ENCODE data around the gene TENM3.
"Not testable (repeated sequence)": the region's sequence is repeated elsewhere in the genome, so short reads cannot be mapped to it uniquely, and the experiment has no call there.

TENM3 gene

DNA sequence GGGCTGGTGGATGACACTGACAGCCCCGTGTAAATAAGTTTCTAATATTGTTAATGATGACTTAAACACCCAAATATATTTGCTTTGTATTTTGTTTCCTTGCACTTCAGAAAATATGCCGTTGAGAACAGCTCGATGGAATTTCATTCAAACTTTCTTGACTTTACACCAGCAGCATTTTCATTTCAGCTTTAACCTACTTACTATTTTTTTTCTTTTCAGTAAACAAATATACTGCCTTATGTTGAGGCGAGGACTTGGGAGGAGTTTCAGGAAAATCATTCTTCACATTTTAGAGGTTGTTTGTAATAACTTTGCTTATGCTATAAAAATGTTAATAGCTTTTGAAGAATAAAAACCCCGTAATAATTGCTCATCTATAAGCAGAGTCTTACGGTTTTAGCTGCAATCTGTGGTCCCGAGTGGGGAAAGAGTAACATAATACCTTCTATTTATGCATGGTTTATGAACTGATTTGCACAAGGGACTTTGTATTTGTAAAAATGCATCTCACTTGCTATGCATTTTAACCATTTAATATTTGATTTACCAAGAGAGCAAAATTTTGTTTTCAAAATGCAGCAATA lies 14.1 kb upstream of the TENM3 start:
- no peak for DNase-seq (ENCODE audit: low read depth)

DNA sequence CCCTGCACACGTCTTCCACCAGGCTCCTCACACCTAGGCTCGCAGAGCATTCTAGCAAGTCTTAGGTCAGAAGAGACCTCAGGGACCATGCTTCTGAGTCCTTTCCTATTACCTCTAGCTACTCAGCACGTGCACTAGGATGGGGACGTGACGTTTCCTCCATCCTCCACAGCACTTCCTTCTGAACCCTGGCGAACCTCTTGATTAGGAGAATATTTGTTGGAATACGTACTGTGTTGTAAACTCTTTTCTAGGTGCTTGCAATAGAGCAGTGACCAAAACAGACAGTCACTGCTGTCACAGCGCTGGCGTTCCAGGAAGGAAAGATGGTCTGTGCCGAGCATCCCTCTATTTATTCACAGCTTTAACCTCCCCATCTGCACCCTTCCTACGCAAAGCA lies 12.9 kb upstream of the TENM3 start:
- DNase-seq (ENCODE audit: low read depth): no peak

DNA sequence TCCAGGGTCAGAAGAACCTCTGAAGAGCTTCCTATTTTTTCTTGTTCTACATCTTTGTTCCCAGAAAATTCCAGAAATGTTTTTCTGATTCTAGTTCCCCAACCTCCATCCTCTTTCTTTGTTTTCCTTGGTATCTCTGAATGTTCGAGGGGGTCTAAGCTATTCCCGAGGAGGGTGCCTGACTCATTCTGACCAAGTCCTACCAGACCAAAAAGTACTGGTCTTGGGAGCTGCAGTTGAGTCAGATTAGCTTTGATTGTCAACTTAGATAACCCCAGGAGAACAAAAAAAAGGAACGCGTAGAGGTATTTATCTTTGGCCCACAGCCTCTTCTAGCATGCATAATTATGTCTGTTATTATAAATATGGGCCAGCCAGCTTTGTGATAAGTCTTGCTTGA lies 12.1 kb upstream of the TENM3 start:
- no peak for DNase-seq (ENCODE audit: low read depth)

DNA sequence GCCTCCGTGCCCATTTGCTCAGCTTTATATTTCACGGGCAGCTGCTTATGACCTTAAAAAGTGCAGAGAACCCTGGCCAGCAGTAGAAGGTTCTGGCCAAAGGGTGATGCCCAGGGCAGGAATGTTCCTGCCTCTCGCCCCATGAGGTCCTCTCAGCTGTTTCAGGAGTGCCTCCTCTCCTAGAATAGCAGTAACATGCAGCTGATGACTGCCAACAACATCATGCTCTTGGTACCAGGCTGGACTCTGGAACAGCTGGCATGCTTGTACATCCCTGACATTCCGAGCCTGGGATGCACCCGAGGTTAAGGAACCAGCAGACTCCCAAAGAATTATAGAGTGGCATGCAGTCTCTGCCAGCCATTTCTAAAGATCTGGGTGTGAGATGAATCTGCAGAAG lies 11.7 kb upstream of the TENM3 start:
- no peak for DNase-seq (ENCODE audit: low read depth)

DNA sequence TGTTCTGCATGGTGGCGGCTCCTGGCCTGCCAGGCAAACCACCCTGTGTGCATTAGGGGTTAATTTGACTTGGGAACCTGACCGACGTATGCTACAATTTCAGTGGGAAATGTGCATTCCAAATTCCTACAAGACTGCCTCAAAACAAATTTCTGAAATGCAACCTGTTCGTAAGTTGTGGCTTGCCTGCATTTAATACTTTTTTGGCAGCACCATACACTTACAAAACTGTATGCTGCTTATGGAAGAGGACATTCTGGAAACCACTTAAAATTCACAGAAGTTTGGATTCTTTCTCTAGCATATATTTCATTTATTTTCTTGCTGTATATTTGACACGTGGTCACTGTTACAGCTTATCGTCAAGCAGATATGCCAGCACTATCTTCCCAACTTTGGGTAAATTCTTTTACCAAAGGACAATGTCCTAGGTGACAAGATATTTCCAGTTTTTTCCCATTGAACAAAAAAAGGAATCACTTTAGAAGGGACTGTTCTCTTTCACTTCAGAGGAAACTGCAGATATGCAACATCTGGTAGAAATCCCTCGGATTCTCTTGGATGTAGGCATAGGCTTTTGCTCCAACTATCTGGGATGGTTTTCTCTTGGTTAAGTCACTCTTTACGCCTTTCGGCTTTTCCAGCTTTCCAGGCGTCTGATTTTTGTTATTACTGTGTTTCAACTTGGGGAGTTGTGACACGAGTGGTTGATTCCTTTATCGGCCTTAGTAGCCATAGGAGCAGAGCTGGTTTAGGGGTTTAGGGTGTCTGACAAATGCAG lies 9.7 kb upstream of the TENM3 start:
- DNase-seq (ENCODE audit: low read depth): no peak

DNA sequence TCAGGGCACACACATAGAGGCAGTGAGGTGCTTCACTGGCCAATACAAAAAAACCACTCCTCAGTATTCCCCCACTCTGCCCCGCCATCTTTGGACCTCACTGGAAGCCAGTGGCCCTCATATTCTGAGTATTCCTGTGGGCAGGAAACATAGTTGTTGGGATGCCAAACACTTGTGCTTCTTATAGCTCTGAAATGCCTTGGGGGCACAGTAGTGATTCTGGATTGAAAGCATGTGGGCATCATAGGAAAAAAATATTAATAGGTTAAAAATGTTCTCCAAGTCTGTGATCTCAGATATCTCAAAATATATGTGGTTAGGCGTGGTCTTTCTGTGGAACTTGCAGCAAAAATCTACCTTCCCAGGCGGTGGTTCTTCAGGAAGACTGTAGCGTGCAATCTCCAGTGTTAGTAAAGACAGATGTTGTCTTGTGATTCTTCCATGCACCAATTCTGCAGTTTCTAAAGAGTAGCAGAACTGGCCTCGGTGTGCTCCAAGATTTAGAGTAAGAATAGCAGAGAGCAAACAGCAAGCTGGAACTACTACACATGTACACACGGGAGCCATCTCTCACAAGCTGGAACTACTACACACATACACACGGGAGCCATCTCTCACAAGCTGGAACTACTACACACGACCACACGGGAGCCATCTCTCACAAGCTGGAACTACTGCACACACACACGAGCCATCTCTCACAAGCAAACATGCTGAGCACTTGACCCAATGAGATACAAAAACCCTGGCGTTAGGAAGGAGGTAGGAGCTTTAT lies 8.0 kb upstream of the TENM3 start:
- DNase-seq (ENCODE audit: low read depth): no peak

DNA sequence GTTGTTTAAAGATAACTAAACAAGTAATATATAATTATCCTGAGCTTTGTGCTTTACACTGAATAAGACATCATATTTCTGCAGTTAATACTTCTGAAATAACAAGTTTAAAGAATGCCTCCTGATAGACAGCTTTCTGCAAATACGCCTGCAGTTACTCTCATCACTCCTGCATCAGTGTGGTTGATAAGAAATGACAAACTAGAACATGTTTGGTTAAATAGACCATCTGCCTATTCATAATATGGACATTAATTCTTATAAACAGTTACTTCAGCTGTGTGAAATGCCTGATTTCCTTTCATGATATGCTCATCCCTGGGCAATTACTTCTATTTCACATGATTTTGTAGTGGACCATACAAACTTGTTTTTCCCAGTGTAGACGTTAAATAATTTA lies 7.0 kb upstream of the TENM3 start:
- no peak for DNase-seq (ENCODE audit: low read depth)

DNA sequence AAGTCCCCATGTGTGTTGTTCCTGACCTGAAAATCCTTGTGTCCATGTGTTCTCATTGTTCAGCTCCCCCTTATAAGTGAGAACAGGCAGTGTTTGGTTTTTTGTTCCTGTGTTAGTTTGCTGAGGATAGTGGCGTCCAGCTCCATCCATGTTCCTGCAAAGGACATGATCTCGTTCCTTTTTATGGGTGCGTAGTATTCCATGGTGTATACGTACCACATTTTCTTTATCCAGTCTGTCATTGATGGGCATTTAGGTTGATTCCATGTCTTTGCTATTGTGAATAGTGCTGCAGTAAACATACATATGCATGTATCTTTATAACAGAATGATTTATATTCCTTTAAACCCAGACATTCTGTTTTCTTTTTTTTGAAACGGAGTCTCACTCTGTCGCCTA lies 6.2 kb upstream of the TENM3 start:
- DNase-seq (ENCODE audit: low read depth): not testable (repeated sequence)

DNA sequence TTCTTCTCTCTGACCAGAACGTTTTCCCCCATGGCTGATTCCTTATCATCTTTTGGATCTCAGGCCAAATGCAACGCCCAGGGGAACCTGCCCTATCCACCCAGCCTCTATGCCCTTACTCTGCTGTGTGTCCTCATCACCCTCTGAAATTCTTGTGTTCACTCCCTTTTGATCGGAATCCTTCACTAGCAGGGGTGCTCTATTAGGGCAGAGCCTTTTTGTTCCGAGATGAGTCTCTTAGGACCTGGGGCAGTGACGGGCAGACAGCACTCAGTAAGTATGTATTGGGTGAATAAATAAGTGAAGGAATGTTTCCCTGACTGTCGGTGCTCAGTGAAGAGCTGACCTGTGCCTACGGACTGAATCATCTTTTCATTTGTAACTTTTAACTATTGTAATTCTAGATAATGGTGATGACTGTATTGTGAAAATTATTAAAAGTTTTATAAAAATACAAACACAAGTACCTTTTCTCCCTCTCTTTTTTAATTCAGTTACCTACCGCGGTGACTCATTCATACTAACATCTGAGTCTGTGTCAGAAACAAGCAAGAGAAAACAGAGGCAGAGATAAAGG lies 4.8 kb upstream of the TENM3 start:
- peak; percentile 57 for DNase-seq (ENCODE audit: low read depth)

DNA sequence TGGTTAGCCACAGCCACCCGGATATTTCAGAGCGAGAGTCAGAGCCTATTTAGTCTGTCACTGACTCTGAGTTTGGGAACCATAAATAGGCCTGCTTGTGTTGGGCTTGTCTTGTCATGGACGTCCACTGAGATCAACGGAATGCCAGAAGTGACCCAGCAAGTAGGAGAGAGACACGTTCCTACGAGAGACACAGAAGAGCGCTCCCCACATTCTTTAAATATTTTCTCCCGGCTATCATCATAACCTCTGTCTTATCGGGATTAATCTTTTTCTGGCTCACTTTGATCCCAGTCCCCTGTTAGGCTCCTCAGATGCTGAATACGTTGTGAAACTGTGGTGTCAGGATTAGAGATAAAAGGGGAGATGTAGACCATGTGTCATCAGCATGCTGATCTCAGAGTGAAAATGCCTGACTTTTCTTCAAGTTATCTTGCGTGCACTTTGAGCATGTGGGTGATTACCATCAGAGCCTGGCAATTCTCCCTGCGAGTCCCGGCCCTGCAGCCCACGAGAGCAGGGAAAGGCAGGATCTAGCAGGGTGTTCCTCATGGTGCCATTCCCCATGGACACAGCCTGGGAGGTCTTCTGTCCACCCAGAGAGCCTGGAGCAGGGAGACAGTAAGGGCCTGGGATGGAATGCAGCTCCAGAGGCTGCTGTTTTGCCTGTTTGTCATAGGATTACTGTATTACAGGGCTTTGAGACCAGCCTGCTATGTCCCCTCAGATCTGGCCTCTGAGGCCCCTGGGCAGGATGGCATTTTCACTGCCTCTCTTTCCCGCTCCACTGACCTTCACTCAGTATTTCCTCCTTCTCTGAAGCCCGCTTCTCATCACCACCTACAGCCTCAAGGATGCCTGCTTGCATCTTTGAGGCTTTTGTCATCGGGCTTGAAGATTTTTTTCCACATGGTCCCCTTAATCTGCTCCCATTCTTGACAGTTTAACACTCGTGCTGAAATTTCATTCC lies 2.8 kb upstream of the TENM3 start:
- peak; percentile 85 for DNase-seq (ENCODE audit: low read depth)

DNA sequence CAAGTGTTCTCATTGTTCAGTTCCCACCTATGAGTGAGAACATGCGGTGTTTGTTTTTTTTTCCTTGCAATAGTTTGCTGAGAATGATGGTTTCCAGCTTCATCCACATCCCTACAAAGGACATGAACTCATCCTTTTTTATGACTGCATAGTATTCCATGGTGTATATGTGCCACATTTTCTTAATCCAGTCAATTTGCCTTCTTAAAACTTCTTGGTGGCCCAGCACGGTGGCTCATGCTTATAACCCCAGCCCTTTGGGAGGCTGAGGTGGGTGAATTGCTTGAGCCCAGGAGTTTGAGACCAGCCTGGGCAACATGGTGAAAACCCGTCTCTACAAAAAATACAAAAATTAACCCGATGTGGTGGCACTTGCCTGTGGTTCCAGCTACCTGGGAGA lies 942 bp upstream of the TENM3 start:
- not testable (repeated sequence) for DNase-seq (ENCODE audit: low read depth)

DNA sequence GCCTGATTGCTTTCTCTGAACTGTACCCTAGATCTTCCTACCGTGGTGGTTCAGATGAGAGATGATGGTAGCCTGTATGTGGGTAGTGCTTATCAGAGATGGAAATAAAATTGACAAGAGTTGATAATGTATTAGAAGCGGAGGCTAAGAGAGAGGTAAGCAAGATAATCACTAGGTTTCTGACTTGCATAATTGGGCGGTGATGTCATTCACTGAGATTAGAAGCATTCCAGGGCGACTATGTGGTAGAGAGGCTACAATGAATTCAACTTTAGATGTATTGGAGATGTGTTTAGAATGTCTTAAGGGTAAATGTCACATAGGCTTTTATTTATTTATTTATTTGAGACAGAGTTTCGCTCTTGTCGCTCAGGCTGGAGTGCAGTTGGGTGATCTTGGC lies 415 bp upstream of the TENM3 start:
- DNase-seq (ENCODE audit: low read depth): peak; percentile 88

DNA sequence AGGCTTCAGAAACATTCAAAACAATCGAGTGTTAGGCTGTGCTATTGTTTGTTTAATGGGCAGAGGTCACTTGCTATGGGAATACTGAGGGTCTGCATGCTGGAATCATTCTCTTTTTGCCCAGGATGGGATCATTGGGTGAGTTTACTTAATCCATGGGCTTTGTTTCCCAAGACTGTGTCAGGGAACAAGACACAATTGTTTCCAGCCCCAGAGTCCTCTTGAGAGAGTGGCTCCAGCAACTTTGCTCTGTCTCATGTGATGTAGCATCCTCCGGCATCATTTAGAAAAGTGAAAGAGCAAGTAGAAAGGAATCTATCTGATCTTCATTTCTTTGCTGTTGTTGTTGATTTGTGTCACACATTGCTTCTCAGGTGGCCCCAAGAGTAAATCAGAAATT lies 1.8 kb downstream of the TENM3 start:
- no peak for DNase-seq (ENCODE audit: low read depth)

DNA sequence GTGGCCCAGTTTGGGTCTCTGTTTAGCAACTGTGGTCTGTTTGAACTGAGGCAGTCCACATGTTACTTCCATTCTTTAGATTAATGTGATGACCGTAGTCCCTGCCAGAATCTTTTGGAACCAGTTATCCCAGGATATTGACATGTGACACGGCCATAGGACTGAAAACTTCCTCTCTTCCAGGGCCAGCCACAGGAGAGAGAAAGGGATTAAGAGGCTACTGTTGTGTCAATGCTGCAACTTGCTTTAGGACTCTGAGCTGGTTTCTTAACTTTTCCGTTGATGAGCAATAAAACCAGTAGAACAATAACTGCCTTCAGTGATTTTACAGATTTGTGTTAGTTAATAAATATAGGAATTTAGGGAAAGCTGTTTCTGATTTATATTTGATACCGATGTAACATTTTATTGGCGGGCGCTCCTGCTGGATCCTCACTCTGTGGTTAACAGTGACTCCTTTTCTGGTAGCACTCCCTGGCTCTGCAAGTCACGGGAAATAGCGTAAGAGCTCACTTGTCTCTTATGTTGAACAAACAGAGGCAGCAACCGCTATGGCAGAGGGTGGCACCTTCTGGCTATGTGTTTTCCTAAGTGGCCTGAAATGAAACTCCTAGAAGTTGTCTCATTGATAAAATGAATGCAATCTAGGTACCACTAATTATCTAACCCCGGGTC lies 2.5 kb downstream of the TENM3 start:
- DNase-seq (ENCODE audit: low read depth): peak; percentile 36

DNA sequence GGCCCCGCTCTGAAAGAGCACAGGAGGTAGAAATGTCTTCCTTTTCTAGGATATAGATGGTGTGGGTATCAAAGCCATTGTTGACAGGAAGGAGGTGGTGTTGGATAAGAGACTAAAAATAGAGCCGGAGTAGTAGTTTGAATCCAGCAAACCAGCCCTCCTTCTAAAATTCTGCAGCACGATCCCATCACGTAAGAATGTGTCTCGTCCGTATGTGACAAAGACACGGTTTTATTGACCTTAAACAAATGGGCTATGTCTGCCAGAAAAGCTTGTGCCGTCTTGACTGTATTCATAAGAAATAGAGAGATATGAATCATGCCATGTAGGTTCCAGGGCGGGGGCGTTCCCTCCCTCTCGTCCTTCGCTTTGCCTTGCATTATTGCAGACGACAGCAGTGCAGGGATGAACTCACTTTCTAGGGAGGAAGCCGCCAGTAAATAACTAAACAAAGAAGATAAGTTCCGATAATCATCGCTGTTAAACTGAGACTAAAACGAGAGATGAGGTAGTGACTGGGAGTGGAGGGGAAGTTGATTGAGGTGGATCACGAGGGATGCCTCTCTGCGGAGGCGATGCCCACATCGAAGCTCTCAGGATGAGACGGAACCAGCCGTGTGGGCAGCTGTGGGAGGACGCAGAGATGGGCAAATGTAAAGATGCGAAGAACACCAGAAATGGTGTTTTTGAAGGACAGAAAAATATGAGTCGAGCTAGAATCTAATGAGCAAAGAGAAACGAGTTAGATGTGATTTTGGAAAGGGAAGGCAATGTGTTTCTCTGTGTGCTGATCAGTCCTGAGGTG lies 3.4 kb downstream of the TENM3 start:
- DNase-seq (ENCODE audit: low read depth): no peak

DNA sequence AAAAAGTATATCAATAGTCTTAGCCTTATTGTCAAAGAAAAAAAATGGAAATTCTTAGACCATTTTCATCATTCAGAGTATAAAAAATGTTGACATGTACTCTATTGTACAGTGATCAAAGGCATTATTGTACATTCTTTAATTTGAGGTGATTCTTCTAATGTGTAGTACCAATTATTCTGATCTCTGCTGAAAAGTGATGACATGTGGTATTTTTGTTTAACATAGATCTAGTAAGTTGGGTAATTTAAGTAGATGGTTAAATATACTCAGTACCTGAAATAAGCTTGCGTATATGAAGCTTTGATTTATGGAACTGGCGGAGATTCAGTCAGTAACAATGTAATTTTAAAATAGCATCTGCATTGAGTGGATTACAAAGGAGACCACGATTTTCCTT lies 5.1 kb downstream of the TENM3 start:
- no peak for DNase-seq (ENCODE audit: low read depth)

DNA sequence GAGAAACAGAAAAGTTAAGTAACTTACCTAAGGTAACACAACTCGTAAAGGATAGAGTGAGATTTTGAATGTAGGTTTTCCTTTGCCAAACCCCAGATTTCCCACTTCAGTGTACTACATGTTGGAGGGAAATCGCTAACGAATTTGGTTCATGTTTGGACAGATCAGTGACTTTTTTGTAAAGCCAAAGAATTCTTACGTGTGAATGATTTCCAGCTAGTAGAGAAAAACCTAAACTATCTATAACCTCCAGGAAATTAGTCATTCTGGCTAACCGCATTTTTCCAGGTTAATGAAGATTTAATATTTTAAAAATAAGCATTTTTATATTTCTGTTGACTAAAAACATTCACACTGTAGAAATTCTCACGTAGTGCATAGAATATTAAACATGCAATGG lies 7.2 kb downstream of the TENM3 start:
- DNase-seq (ENCODE audit: low read depth): peak; percentile 26

DNA sequence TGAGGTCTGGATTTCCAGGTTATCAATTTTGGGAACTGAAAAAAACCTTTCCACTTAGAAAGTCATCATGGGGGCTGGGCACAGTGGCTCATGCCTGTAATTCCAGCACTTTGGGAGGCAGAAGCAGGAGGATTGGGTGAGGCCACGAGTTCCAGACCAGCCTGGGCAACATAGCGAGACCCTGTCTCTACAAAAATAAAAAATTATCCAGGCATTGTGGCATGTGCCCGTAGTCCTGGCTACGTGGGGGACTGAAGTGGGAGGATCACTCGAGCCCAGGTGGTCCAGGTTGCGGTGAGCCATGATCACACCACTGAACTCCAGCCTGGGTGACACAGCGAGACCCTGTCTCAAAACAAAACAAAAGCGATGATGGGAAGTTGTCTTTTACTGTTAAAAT lies 7.9 kb downstream of the TENM3 start:
- no peak for DNase-seq (ENCODE audit: low read depth)

DNA sequence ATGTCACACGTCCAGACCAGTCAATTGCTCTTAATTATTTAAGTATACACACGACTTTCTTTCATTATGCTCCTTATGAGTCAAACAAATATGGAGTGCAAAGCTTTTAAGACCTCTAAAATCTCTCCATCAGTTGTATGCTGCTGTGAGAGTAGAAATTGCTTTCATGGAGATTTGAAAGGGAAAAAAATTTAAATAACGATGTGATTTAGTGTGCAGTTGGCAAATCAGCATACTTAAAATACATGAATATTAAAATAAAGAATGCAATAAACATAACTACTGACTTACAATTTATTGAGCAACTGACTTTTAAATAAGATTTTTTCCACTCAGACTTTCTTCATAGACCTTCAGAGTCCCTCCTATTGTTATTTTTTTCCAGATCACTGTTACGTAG lies 9.0 kb downstream of the TENM3 start:
- DNase-seq (ENCODE audit: low read depth): no peak

DNA sequence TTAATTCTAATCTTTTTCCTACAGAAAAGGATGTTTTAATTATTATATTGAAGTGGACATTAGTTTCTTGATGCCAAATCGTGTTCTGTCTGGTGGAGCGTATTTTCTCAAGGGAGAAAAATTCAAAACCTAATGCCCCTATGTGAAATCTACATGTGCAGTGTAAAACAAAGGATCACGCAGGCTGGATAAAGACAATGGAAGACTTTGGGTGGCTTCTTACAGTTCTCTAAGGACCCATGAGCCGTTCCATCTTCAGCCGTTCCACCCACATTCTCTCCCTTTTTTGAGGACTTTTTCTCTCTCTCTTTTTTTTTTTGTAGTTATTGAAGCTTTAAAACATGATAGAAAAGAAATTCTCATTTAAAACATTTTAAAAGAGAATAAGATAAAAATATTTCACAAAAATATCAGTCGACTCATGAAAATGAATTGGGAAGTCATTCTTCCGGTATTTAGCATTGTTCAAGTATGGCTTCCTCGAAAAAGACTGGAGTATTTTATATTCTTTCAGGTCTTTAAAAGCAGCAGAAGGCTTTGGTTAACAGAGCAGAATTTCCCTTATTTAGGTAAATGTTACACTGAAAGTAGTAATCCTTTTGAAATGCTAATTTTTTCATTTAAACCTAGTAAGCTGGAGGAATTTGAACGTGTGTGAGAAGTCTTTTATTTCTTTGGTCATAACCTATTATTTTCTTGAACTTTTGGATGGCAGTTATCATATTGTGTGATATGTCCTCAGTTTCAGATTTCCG lies 11.0 kb downstream of the TENM3 start:
- no peak for DNase-seq (ENCODE audit: low read depth)

All from iris pigment epithelial cell (primary cell).